Stimulated activated CD4-positive, alpha-beta T cell treated with anti-CD3 and anti-CD28 coated beads, Interleukin-2, amount 100 ng/mL, for 24 hours (primary cell): ENCODE results near the gene MEGF8.

Source experiments
- DNase-seq, 2 donors: peaks; one replicate each; pipeline ENCODE4 v3.0.0-alpha.2; 2020

Gene MEGF8, protein sequence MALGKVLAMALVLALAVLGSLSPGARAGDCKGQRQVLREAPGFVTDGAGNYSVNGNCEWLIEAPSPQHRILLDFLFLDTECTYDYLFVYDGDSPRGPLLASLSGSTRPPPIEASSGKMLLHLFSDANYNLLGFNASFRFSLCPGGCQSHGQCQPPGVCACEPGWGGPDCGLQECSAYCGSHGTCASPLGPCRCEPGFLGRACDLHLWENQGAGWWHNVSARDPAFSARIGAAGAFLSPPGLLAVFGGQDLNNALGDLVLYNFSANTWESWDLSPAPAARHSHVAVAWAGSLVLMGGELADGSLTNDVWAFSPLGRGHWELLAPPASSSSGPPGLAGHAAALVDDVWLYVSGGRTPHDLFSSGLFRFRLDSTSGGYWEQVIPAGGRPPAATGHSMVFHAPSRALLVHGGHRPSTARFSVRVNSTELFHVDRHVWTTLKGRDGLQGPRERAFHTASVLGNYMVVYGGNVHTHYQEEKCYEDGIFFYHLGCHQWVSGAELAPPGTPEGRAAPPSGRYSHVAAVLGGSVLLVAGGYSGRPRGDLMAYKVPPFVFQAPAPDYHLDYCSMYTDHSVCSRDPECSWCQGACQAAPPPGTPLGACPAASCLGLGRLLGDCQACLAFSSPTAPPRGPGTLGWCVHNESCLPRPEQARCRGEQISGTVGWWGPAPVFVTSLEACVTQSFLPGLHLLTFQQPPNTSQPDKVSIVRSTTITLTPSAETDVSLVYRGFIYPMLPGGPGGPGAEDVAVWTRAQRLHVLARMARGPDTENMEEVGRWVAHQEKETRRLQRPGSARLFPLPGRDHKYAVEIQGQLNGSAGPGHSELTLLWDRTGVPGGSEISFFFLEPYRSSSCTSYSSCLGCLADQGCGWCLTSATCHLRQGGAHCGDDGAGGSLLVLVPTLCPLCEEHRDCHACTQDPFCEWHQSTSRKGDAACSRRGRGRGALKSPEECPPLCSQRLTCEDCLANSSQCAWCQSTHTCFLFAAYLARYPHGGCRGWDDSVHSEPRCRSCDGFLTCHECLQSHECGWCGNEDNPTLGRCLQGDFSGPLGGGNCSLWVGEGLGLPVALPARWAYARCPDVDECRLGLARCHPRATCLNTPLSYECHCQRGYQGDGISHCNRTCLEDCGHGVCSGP (N-terminal part only)

DNA sequence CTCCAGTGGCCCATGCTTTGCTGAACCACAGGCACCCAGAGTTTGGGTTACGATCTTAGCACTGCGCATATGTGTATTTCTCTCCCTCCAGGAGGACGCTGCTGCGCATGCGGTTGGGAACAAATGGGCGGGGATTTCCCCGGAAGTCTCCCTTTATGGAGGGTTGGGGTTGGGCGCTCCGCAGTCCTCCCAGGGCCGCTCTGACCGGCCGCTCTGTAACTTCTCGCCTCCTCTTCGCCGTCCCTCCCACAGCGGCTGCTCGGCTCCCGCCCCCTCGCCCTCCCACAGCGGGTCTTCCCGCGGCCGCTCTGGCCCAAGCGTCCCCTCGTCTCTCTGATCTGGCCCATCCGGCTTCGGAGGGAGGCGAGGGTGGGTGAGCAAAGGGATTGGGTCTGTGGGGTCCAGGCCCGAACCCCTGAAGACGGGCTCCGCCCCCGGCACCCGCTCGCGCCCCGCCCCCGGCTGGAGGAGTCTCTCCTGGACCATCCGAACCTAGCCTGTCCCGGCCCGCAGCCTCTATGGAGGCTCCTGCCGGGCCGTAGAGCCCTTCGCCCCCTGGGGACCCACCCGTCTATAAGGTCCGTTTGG lies at the start of gene MEGF8:
Gene MEGF8, plus strand, starts transcription at position 328 of the 588 bp plus-strand sequence. CDS start 609 bp downstream, outside the sequence.
- peak; percentile 98 to 99 for DNase-seq

DNA sequence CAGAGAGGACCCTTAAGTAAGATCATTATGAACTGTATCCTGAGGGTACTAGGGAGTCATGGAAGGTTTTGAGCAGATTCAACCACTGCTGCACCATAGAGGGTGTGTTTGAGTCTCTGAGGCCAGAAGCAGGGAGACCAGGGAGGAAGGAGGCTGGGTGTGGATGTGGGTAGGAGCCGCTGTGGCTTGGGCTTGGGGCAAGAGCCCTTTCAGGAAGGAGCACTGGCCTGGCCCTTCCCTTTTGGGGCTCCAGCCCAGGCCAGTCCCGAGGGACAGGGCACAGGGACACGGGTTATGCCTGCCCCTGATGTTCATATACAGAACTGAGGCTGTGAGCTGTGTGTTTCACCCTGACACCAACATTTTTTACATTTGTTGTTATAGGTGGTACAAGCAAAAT lies 49.2 kb upstream of the MEGF8 start:
- no peak for DNase-seq

DNA sequence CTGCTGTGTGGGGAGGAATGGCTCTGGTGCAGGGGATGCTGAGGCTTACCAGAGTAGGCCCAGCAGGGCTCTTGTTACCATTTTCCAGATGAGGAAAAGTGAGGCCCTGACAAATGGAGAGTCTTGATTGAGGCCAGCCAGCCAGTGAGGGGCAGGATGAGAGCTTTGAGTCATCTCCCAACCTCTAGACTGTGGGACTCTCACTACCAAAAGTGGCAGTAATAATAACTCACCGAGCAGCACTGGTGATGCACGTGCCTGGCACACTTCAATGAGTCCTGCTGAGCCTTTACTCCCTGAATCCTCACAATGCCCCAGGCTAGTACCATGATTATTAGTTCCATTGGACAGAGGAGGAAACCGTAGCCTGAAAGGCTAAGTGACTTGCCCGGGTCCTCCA lies 48.6 kb upstream of the MEGF8 start:
- DNase-seq = peak in 1 of 2 donors; percentile 35

DNA sequence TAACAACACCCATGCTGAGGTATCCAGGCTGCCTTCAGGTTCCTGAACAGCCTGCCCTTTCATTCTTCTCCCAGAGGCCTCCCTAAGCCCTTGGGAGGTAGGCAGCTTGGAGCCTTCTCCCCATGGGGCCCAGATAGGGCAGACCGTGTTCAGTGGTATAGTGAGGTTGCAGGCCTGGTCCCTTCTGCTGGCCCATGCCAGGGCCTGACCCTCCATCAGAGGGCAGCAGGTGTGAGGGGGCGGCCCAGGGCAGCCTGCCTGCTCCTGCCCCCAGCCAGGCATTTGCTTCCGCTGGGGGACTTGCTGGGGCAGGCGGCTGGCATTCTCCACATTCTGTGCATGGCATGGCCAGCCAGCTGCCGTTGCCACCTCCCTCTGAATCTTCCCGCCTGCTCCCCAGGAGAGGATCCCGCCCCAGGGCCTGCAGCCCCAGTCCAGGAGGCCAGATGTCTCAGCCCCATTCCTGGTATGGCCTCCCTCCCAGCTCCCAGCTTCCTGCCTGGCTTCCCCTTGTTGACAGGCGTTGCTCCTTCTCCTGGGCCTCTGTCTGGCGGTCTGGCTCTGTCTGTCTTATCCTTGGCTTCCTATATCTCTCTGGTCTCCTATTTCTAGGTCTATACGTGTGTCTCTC lies 47.5 kb upstream of the MEGF8 start:
- DNase-seq = no peak

DNA sequence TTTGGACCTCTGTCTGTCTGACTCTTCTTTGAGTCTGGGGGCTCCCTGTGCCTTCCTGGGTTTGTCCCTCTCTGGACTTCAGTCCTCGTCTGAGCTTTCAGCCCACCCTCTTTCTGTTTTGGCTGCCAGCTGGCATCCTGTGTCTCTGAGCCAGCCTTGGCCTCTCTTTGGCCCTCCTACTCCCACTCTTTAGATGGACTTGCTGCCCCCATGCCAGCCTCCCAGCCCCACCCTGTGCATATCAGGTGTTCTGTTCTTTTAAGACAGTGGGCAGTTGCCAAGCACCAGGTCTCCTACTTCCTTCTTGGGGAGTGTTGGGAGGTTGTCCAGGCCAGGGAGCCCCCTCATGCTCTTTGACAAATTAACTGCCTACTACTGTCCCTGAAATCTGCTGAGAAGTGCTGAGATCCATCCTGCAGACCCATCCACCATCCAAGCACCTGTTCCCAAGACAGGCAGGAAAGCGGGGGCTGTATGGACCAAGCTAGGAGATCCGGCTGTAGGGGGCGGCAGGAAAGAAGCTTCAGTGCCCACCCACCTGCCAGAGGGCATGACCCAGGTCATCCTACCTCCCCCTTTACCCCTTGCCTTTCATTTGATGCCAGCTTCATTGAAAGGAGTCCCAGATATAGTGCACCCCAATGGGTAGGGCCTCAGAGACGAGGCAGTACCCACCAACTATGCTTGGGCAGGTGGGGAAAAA lies 46.8 kb upstream of the MEGF8 start:
- no peak for DNase-seq

DNA sequence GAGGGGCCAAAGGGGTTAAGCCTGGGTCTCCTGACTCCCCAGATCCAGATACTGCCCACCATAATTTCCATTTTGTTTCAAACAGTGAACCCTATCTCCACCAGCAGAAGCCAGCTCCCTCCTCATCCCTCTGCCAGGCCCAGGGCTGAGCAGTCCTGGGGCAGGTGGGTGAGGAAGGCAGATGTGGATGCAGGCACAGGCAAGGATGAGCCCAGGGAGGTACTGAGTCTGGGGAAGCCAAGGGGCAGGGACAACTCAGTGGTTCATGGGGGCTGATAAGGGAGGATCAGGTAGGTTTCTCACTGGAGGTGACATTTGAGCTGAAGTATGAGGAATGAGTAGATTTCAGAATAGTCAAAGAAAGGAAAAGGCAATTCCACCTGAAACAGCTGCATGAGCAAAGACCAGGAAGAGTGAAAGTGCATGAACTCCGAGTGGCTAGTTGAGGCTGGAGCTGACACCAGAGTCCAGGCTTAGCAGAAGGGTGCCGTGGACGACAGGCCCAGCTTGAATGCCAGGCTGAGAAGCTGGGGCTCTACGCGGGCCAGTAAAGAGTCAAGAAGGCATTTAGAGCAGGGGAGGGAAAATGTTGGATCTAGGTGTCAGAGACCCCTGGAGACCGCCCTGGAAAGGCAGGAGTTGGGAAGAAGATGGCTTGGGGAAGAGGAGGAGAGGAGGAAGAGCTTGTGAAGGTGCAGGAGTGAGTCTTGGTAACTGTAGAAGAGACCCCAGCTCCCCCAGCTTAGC lies 46.1 kb upstream of the MEGF8 start:
- no peak for DNase-seq

DNA sequence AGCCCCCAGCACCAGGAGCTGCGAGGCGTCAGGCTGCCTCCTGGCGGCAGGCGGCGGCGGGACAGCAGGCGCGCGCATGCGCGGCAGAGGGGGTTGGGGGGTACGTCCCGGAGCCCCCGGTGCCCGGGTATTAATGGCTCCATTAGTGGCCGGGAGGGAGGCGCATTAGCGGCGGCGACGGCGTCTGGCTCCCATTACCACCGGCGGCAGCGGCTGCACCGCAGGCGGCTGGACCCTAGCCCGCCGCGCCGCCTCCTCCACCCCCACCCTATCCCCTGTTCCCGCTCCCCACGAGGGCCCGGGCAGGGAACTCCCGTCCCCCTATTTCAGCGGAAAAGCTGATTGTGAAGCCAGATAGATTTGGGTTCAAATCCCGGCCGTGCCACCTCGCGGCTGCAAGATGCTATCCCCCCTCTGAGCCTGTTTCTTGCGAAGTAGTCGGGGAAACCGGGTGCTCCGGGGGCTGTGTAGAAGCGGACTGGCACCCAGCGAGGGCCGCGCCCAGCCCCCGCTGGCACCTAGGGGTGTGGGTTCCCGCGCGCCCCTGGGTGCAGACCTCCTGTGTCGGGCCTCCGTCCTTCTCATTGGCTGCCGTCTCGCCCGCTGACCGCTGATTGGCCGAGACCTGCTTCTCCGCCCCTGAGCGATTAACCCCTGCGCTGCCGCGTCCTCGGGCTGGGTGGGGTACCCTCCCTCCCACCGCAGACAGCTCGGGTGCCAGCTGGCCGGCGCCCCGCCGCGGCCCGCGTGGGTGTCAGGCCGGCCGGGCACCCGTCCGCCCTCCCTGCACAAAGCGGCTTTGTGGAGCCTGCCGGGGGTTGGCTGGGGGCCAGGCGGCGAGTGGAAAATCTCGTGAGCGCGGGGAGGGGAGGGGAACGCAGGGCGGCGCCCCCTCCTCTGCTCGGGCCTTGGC lies 45.3 kb upstream of the MEGF8 start:
- peak; percentile 88 to 92 for DNase-seq

DNA sequence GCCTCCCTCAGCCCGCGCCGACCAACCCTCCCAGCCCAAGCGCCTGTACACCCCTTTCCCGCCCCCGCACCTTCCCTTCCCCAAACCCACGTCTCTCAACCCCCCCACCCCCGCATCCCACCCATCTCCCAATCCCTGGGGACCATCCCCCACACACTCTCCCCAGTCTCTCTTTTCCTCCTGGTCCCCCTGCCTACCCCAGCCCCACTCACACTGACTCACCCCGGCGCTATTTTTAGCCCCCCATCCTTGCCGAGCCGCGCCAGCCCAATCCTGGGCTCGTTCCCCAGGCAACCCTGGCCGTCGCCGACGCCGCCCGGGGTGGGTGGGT lies 44.7 kb upstream of the MEGF8 start:
- DNase-seq = no peak

DNA sequence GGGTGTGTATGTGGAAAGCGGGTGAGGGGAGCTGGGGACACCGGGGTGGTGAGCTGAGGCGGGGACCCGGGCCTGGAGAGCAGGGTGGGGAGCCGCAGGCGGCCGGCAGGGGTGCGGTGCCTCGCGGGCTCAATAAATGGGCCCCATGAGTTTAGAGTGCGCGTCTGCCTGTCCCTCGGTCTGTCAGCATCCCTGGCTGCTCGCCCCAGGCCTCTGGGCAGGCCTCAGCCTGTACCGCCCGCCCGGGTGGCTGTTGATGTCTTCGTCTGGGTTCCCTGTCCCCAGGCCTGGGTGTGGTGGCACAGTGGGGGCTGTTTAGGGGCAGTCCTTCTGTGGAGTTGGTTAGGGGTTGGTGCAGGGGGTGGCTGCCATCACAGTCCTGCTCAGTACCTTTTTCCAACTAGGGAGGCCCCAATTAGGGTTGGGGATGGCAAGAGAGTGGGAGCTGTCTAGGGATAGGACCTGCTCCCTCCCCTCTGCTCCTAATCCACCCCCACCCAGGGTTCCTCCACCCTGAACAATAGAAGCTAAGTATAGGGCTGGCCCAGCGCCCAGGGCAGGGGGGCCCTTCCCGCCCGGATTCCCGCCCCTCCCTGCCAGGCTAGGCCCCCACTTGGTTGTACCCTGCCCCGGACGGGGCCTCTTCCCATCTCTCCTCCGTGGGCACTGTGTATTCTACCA lies 44.1 kb upstream of the MEGF8 start:
- peak; percentile 40 to 50 for DNase-seq

DNA sequence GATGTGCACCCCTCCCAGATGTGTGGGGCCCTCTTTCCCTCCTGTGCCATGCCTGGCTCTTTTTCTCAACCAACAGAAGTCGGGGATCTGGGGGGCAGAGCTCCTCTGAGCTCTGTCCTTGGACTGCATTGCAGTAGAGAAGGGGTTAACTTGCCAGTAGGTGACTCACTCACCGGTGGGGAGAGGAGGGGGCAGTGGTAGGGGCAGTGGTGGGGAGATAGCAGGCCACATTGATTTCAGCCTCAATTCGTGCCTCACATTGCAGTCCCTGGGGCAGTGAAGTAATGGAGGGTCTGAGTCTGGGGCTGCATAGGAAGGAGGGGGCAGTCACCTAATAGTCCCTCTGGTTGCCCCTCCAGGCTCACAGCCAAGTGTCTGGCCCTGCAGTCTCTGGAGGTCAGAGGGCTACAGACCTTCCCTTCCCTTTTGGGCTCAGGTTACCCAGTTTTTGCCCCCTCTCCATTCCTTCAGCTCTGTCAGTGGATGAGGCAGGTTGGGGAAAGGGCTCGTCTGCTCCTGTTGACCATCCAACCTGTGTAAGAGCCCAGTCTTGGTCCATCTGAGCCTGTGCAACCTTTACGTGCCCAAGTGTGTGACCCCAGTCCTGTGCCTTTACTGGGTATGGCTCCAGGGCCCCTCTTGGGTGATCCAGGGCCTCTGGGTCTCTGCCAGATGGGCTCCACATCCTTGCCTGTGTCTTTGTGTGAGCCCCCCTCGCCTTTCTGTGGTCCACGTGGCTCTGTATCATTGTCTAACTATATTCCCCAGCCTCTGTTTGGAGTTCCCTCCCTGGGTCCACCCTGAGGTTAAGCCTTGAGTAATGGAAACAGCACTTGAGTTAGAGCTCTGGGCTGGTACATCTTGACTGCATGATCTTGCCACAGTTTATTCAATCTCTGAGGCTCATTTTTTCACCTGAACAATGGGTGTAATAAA lies 43.3 kb upstream of the MEGF8 start:
- DNase-seq = no peak

DNA sequence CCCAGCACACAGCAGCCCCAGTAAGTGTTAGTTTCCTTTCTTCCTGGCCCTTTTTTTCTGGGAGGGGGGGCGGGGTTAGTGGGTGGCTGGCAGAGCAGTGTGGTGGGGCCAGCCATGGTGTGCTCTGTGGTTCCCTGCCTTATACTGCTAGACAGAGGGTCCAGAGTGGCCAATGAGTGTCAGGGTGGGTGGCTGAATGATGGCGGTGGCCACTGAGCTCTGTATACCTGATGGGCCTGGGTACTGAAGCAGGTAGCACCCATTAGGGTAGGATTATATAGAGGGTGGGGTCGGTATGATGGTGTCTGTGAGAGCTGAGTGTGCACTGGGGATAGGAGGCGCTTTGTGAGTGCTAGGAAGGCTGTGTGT lies 42.6 kb upstream of the MEGF8 start:
- DNase-seq = no peak

DNA sequence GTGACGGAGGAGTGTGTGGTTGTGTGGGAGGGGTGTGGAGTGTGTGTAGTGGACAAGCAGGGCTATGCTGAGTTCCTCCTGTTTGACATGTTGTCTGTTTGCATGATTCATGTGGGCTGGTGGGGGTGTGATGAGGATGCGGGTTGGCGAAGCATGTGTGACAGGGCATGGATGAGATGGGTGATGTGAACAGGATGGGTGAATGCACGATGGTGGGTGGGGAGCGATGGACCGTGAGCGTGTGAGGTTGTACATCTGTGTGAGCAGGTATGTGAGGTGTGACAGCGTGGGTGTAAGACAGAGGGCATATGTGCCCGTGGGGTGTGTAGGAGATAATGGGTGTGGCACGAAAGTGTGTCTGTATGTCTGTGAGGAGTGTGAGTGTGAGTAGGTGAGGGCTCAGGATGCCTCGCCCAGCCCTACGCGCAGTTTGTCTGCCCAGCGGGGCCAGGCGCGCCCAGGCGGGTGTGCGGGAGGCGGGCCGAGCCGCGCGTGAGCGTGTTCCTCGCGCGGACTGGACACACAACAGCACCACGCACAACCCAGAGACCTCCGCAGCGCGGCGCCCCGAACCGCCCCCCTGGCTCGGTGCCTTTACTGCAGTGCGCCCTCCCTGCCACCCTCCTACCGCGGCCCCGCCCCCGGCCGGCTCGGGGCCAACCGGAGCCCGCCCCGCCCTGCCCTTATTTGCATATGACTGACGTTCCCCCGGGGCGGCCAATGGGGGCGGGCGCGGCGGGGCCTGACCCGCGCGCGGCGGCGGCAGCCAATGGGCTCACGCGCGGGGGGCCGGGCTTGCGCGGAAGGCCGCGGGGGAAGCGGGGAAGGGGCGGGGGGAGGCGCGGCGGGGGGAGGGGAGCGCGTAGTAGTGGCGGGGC lies 42.0 kb upstream of the MEGF8 start:
- DNase-seq = peak; percentile 95 to 96

DNA sequence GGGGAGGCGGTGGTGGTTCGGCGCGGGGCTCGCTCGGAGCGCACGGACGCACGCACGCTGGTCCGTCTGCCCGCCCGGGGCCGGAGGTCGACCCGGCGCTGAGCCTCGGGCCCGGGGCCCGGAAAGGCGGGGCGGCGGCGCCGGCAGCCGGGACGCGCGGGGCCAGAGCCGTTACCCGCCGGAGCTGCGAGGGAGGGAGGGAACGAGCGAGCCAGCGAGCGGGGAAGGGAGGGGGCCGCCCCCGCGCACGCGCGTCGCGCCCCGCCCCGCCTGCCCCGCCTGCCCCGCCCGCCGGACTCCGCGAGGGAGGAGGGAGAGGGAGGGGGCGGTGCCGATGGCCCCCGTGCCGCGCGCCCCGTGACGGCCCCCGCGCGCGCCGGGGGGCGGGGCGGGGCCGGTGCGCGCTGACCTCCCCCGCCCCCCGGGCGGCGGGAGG lies 41.4 kb upstream of the MEGF8 start:
- DNase-seq = peak; percentile 76 to 86

DNA sequence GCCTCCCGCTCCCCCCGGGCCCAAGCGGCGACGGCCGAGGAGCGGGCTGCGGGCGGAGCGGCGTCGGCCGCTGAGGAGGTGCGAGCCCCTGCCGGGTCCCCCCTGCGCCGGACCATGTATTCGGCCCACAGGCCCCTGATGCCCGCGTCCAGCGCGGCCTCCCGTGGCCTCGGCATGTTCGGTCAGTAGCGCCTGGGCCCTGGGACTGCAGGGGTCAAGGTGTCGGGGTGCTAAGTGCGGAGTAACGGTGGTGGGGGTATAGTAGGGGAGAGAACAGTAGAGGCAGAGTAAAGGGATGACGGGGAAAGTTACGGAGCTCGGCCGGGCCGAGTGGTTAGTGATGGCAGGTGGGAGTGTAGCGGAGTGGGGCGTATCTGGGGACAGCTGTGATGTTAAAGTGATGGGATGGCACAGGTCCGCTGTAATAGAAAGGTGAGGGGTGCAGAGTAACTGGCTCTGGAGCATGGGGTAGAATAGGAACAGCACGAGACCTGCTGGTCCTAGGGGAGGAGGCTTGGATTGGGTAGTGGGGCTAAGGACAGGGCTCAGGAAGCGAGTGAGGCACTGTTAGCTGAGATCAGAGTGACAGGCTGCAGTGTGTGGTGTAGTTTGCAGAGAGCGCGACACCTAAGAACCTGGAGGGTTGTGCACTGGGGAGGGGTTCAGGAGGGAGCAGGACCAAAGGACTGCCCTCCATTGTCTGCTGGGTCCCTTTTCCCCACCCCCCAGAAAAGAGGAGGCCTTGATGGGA lies 40.7 kb upstream of the MEGF8 start:
- peak in 1 of 2 donors; percentile 47 for DNase-seq

DNA sequence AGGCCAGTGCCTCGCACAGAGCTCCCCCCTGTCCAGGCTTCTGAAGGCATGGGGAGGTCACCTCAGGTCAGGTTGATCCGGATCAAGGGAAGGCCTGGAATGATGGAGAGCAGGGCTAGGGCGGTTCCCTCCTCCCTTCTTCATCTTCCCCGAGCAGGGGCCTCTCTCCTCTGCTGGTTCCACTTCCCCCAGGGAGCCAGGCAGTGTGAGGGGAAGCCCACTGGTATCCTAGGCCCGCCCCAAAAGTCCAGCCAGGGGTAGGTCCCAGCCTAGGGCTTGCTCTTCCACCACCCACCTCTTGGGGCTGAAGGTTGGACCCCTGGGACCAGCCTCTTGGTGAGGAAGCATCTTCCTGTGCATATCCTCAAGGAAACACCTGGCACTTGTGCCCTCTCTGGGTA lies 39.9 kb upstream of the MEGF8 start:
- DNase-seq = no peak

DNA sequence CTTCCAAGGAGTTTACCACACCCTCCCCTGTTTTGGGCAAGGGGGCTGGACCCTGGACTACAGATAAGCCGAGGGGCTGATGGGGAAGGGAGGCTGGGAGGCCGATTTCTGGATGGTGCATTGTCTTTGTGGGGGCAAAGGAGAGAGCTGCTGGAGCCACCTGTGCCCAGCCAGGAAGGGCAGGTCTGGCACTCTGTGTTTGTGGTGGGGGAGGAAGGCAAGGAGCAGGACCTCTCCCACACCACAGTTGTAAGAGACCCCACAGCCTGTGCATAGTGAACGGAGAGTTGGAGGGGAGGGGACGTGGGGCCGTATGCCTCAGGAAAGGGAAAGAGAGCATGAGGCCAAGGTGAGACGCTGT lies 39.5 kb upstream of the MEGF8 start:
- DNase-seq = no peak
